ENCODE measurements around the gene FGFBP2. TPM values are rescaled to one million over a fixed set of nuclear protein-coding genes. Genes with fewer than 3 reads are reported as not detected.

The FGFBP2 gene
- total and polyA plus RNA-seq, 11 donors: 0.39 to 15.6 (median 1.4) TPM

GRCh38 chr4:16000708-16001483, 37.9 kb upstream of the FGFBP2 start:
- TF ChIP-seq POLR2A (IDR thresholded peaks at IDR 0.05) (no peak), CTCF (IDR thresholded peaks at IDR 0.05) (no peak)
- no peak overlapping the region for H3K27ac ChIP-seq
- peaks cover 0 to 26% (median 0%) of the 10 kb centered on the region in 9 donors for H3K36me3 ChIP-seq
- DNase-seq (no peak), ATAC-seq (peak in 3 of 4 donors; percentile 16 to 33 (median 28))
- H3K9me3 ChIP-seq: no peaks in the 10 kb centered on the region
- peaks cover 0 to 13% (median 0%) of the 10 kb centered on the region in 12 donors for H3K4me1 ChIP-seq
- 68 to 73% (median 70%) methylated on average over 12 of the region's 12 CpGs for WGBS, 4 donors
- no peaks in the 10 kb centered on the region for H3K27me3 ChIP-seq
- intact Hi-C loops (cut with DNase I): loop anchor here (1.0 to 10.0 kb wide), 16 partner anchors 38 to 526 kb away; partner anchors contain the start of gene FGFBP2 (in 3 of the 10)
- no peak overlapping the region for H3K4me3 ChIP-seq

- TF ChIP-seq POLR2A (IDR thresholded peaks at IDR 0.05) (no peak), CTCF (IDR thresholded peaks at IDR 0.05) (no peak)
- intact Hi-C loops (cut with DNase I): no loop called here
- 44 to 67% (median 56%) methylated on average over 4 of the region's 4 CpGs for WGBS, 4 donors
- Histone ChIP-seq H3K36me3 (peaks cover 0 to 16% (median 0%) of the 10 kb centered on the region in 9 donors), H3K4me3 (no peak overlapping the region), H3K27me3 (no peaks in the 10 kb centered on the region), H3K9me3 (no peaks in the 10 kb centered on the region), H3K4me1 (peaks cover 0 to 12% (median 0%) of the 10 kb centered on the region in 12 donors), H3K27ac (no peak overlapping the region)
- DNase-seq (no peak), ATAC-seq (peak in 3 of 4 donors; percentile 53 to 75 (median 70))
Observed at GRCh38 chr4:15996773-15997172, 33.8 kb upstream of the FGFBP2 start.

- Histone ChIP-seq H3K4me3 (no peak overlapping the region), H3K27ac (no peak overlapping the region), H3K4me1 (peaks cover 0 to 5% (median 0%) of the 10 kb centered on the region in 12 donors), H3K36me3 (peaks cover 0 to 23% (median 0%) of the 10 kb centered on the region in 9 donors), H3K9me3 (no peaks in the 10 kb centered on the region), H3K27me3 (no peaks in the 10 kb centered on the region)
- ATAC-seq (no peak), DNase-seq (no peak)
- TF ChIP-seq POLR2A (IDR thresholded peaks at IDR 0.05): no peak
- TF ChIP-seq CTCF (IDR thresholded peaks at IDR 0.05): no peak
- 93 to 97% (median 97%) methylated on average over 3 of the region's 3 CpGs for WGBS, 4 donors
- intact Hi-C loops (cut with DNase I): no loop called here
Observed at GRCh38 chr4:15995826-15996225, 32.9 kb upstream of the FGFBP2 start.

- intact Hi-C loops (cut with DNase I): no loop called here
- no peak for ATAC-seq
- Histone ChIP-seq H3K4me3 (no peak overlapping the region), H3K4me1 (peaks cover 0 to 5% (median 0%) of the 10 kb centered on the region in 12 donors), H3K27ac (no peak overlapping the region), H3K36me3 (peaks cover 0 to 32% (median 0%) of the 10 kb centered on the region in 9 donors), H3K27me3 (no peaks in the 10 kb centered on the region), H3K9me3 (no peaks in the 10 kb centered on the region)
- no peak for DNase-seq
- 85 to 94% (median 86%) methylated on average over 2 of the region's 2 CpGs for WGBS, 4 donors
- TF ChIP-seq CTCF (IDR thresholded peaks at IDR 0.05) (no peak), POLR2A (IDR thresholded peaks at IDR 0.05) (no peak)
Observed at GRCh38 chr4:15992167-15992485, 29.2 kb upstream of the FGFBP2 start.
